ENCODE results near the gene DHRS2.
"Not testable (repeated sequence)": the region's sequence is repeated elsewhere in the genome, so short reads cannot be mapped to it uniquely, and the experiment has no call there.

GRCh38 chr14:23689709-23690514 is 53.7 kb downstream of the DHRS2 start:
- TF ChIP-seq CTCF, POLR2A (IDR thresholded peaks at IDR 0.05): not testable (repeated sequence)
